ENCODE data around the gene PRKCE.

The PRKCE gene

GRCh38 chr2:46091961-46092667 lies 440.6 kb downstream of the PRKCE start:
- no peak for TF ChIP-seq CTCF (IDR thresholded peaks at IDR 0.05; ENCODE audit: low read depth, low read length, missing control alignments)
- no peak overlapping the region for H3K4me3 ChIP-seq (ENCODE audit: low read depth, low read length)
- DNase-seq (ENCODE audit: low read depth): no peak

GRCh38 chr2:46094689-46095088 lies 443.2 kb downstream of the PRKCE start:
- no peak for TF ChIP-seq CTCF (IDR thresholded peaks at IDR 0.05; ENCODE audit: low read depth, low read length, missing control alignments)
- no peak for DNase-seq (ENCODE audit: low read depth)

GRCh38 chr2:46095830-46096229 lies 444.4 kb downstream of the PRKCE start:
- TF ChIP-seq CTCF (IDR thresholded peaks at IDR 0.05; ENCODE audit: low read depth, low read length, missing control alignments): no peak
- no peak overlapping the region for H3K4me3 ChIP-seq (ENCODE audit: low read depth, low read length)
- DNase-seq (ENCODE audit: low read depth): no peak

More at GRCh38 chr2:46094689-46095088, 443.2 kb downstream of the PRKCE start:
- no peak overlapping the region for H3K4me3 ChIP-seq (ENCODE audit: low read depth, low read length)

GRCh38 chr2:46096260-46096659 lies 444.8 kb downstream of the PRKCE start:
- DNase-seq (ENCODE audit: low read depth): no peak
- TF ChIP-seq CTCF (IDR thresholded peaks at IDR 0.05; ENCODE audit: low read depth, low read length, missing control alignments): no peak

GRCh38 chr2:46097714-46098480 lies 446.4 kb downstream of the PRKCE start:
- H3K4me3 ChIP-seq (ENCODE audit: low read depth, low read length): no peak overlapping the region
- TF ChIP-seq CTCF (IDR thresholded peaks at IDR 0.05; ENCODE audit: low read depth, low read length, missing control alignments): no peak
- DNase-seq (ENCODE audit: low read depth): no peak

More at GRCh38 chr2:46096260-46096659, 444.8 kb downstream of the PRKCE start:
- H3K4me3 ChIP-seq (ENCODE audit: low read depth, low read length): no peak overlapping the region

- no peak for TF ChIP-seq CTCF (IDR thresholded peaks at IDR 0.05; ENCODE audit: low read depth, low read length, missing control alignments)
- no peak overlapping the region for H3K4me3 ChIP-seq (ENCODE audit: low read depth, low read length)
- DNase-seq (ENCODE audit: low read depth): no peak
These were observed 447.2 kb downstream of the PRKCE start for GRCh38 chr2:46098621-46099062.
